Activated CD8-positive, alpha-beta T cell treated with anti-CD3 and anti-CD28 coated beads, Interleukin-2, amount 10 ng/mL, durations not matched to agents 7 days and 5 days (primary cell): ENCODE results near the gene TRIM14. TPM values are rescaled to one million over a fixed set of nuclear protein-coding genes. Genes with fewer than 3 reads are reported as not detected.
A peak's percentile ranks its signal among the peaks of the same experiment; 100 is the strongest.

Source experiments
- ATAC-seq: fragments of 150-1000 bp; cut with Tn5 transposase; one replicate; pipeline ENCODE4 v1.10.0; 2021; ENCODE audit warnings: moderate library complexity
- CTCF ChIA-PET: fragments of 350-600 bp; sonication (Branson Sonifier 250); formaldehyde crosslinking; loops from one replicate; lab custom pipeline; 2021; ENCODE audit warnings: antibody characterized with exemption; lab: Charles Lee
- POLR2A ChIA-PET: fragments of 350-600 bp; sonication (Branson Sonifier 250); formaldehyde crosslinking; loops from one replicate; lab custom pipeline; 2021; ENCODE audit warnings: antibody characterized with exemption; lab: Charles Lee
- DNase-seq: peaks from one replicate; pipeline ENCODE4 v3.0.0-alpha.2; 2020
- H3K27ac Mint-ChIP-seq: one replicate; pipeline ENCODE4 v1.8.0; 2021; ENCODE audit warnings: mild to moderate bottlenecking, mixed read lengths
- H3K27me3 Mint-ChIP-seq: one replicate; pipeline ENCODE4 v1.8.0; 2021; ENCODE audit warnings: low read depth, mixed read lengths
- H3K36me3 Mint-ChIP-seq: one replicate; pipeline ENCODE4 v1.8.0; 2021; ENCODE audit warnings: low read depth, mixed read lengths
- H3K4me1 Mint-ChIP-seq: one replicate; pipeline ENCODE4 v1.8.0; 2021; ENCODE audit warnings: low read depth, mixed read lengths
- H3K4me3 Mint-ChIP-seq: one replicate; pipeline ENCODE4 v1.8.0; 2021; ENCODE audit warnings: mild to moderate bottlenecking, mixed read lengths
- H3K9me3 Mint-ChIP-seq: one replicate; pipeline ENCODE4 v1.8.0; 2022; ENCODE audit warnings: mixed read lengths; ENCODE audit not compliant: insufficient read depth
- total RNA-seq, 2 experiments: library from RNA; stranded (reverse); gene quantifications; one replicate each; pipeline ENCODE4 v1.2.3, GENCODE V29; 2021

Gene TRIM14
- total RNA-seq = 10 to 100 TPM; 85.2 to 90.5 TPM

GRCh38 chr9:98118640-98119601 is at the start of gene TRIM14:
TSS of gene TRIM14 (minus strand) at chr9:98119222. CDS start at chr9:98119188, 34 bp downstream.
- peak; percentile 82 for ATAC-seq
- peaks cover 44% of the 10 kb centered on the region for H3K4me1 Mint-ChIP-seq
- POLR2A ChIA-PET = interaction anchor here (0.6 to 2.8 kb wide), 23 partner anchors 10 to 212 kb away, joined by 3 to 49 read pairs (median 3); partner anchors contain the start of genes NANS, TBC1D2 and TRMO
- H3K27ac Mint-ChIP-seq = peak within 1 kb of the TSS; percentile 92
- H3K9me3 Mint-ChIP-seq = no peaks in the 10 kb centered on the region
- peak; percentile 75 for DNase-seq
- H3K27me3 Mint-ChIP-seq = no peaks in the 10 kb centered on the region
- H3K36me3 Mint-ChIP-seq = peaks cover 37% of the 10 kb centered on the region
- peak within 1 kb of the TSS; percentile 83 for H3K4me3 Mint-ChIP-seq
- CTCF ChIA-PET = interaction anchor here (0.6 to 2.7 kb wide), 27 partner anchors 9 to 217 kb away, joined by 3 to 50 read pairs (median 5); partner anchors contain the start of genes CORO2A, NANS and TBC1D2

- ATAC-seq (no peak), DNase-seq (no peak)
- POLR2A ChIA-PET = no interaction called here
- Mint-ChIP-seq H3K4me3 (no peak overlapping the region), H3K9me3 (no peaks in the 10 kb centered on the region), H3K36me3 (no peaks in the 10 kb centered on the region), H3K27ac (no peak overlapping the region), H3K4me1 (peaks cover 42% of the 10 kb centered on the region), H3K27me3 (no peaks in the 10 kb centered on the region)
- CTCF ChIA-PET = interaction anchor here (0.9 to 1.1 kb wide), 2 partner anchors 23 to 26 kb away, joined by 3 read pairs; no protein-coding TSS in a partner anchor
Observed at GRCh38 chr9:98168153-98168780, 49.2 kb upstream of the TRIM14 start.

GRCh38 chr9:98164912-98165311 is 45.9 kb upstream of the TRIM14 start:
- CTCF ChIA-PET = no interaction called here
- no peak overlapping the region for H3K4me3 Mint-ChIP-seq
- no peak for ATAC-seq
- H3K27ac Mint-ChIP-seq = no peak overlapping the region
- H3K27me3 Mint-ChIP-seq = no peaks in the 10 kb centered on the region
- DNase-seq = no peak
- no peaks in the 10 kb centered on the region for H3K9me3 Mint-ChIP-seq
- POLR2A ChIA-PET = no interaction called here
- H3K4me1 Mint-ChIP-seq = peaks cover 37% of the 10 kb centered on the region
- no peaks in the 10 kb centered on the region for H3K36me3 Mint-ChIP-seq

- no peak overlapping the region for H3K27ac Mint-ChIP-seq
- no peak for DNase-seq
- ChIA-PET CTCF (no interaction called here), POLR2A (no interaction called here)
- H3K27me3 Mint-ChIP-seq = no peaks in the 10 kb centered on the region
- H3K9me3 Mint-ChIP-seq = no peaks in the 10 kb centered on the region
- no peaks in the 10 kb centered on the region for H3K36me3 Mint-ChIP-seq
- ATAC-seq = no peak
- H3K4me1 Mint-ChIP-seq = peaks cover 33% of the 10 kb centered on the region
- H3K4me3 Mint-ChIP-seq = no peak overlapping the region
Observed at GRCh38 chr9:98162613-98163012, 43.6 kb upstream of the TRIM14 start.

- no peak for ATAC-seq
- peaks cover 33% of the 10 kb centered on the region for H3K4me1 Mint-ChIP-seq
- no peak overlapping the region for H3K27ac Mint-ChIP-seq
- POLR2A ChIA-PET = no interaction called here
- no peak for DNase-seq
- H3K9me3 Mint-ChIP-seq = no peaks in the 10 kb centered on the region
- H3K4me3 Mint-ChIP-seq = no peak overlapping the region
- CTCF ChIA-PET = interaction anchor here (0.6 to 1.7 kb wide), 3 partner anchors 43 to 88 kb away, joined by 3 to 5 read pairs (median 3); partner anchors contain the start of gene TRIM14
- H3K27me3 Mint-ChIP-seq = no peaks in the 10 kb centered on the region
- no peaks in the 10 kb centered on the region for H3K36me3 Mint-ChIP-seq
Observed at GRCh38 chr9:98161851-98162250, 42.8 kb upstream of the TRIM14 start.

GRCh38 chr9:98159790-98160189 is 40.8 kb upstream of the TRIM14 start:
- no peak for DNase-seq
- no peak for ATAC-seq
- H3K9me3 Mint-ChIP-seq = no peaks in the 10 kb centered on the region
- POLR2A ChIA-PET = interaction anchor here (1.2 kb wide), 2 partner anchors 31 to 45 kb away, joined by 3 read pairs; no protein-coding TSS in a partner anchor
- no peaks in the 10 kb centered on the region for H3K27me3 Mint-ChIP-seq
- no peaks in the 10 kb centered on the region for H3K36me3 Mint-ChIP-seq
- peak overlapping the region; percentile 24 for H3K27ac Mint-ChIP-seq
- H3K4me3 Mint-ChIP-seq = no peak overlapping the region
- CTCF ChIA-PET = interaction anchor here (1.0 to 1.4 kb wide), 2 partner anchors 10 to 42 kb away, joined by 3 read pairs; no protein-coding TSS in a partner anchor
- H3K4me1 Mint-ChIP-seq = peaks cover 28% of the 10 kb centered on the region

- CTCF ChIA-PET = interaction anchor here (1.0 to 1.4 kb wide), 2 partner anchors 10 to 41 kb away, joined by 3 read pairs; no protein-coding TSS in a partner anchor
- Mint-ChIP-seq H3K4me1 (peaks cover 26% of the 10 kb centered on the region), H3K27me3 (no peaks in the 10 kb centered on the region), H3K9me3 (no peaks in the 10 kb centered on the region), H3K4me3 (no peak overlapping the region), H3K27ac (peak overlapping the region; percentile 24), H3K36me3 (no peaks in the 10 kb centered on the region)
- no peak for DNase-seq
- POLR2A ChIA-PET = interaction anchor here (1.2 kb wide), 2 partner anchors 31 to 45 kb away, joined by 3 read pairs; no protein-coding TSS in a partner anchor
- no peak for ATAC-seq
Observed at GRCh38 chr9:98159301-98159700, 40.3 kb upstream of the TRIM14 start.

- ChIA-PET POLR2A (no interaction called here), CTCF (no interaction called here)
- ATAC-seq (no peak), DNase-seq (no peak)
- H3K4me3 Mint-ChIP-seq = no peak overlapping the region
- no peaks in the 10 kb centered on the region for H3K27me3 Mint-ChIP-seq
- H3K9me3 Mint-ChIP-seq = no peaks in the 10 kb centered on the region
- peak overlapping the region; percentile 69 for H3K27ac Mint-ChIP-seq
- H3K36me3 Mint-ChIP-seq = no peaks in the 10 kb centered on the region
- peaks cover 16% of the 10 kb centered on the region for H3K4me1 Mint-ChIP-seq
Observed at GRCh38 chr9:98158071-98158831, 39.2 kb upstream of the TRIM14 start.

GRCh38 chr9:98157372-98157771 is 38.4 kb upstream of the TRIM14 start:
- H3K27ac Mint-ChIP-seq = no peak overlapping the region
- no peaks in the 10 kb centered on the region for H3K9me3 Mint-ChIP-seq
- no peaks in the 10 kb centered on the region for H3K27me3 Mint-ChIP-seq
- ChIA-PET CTCF (interaction anchor here (0.6 kb wide), 1 partner anchor 26 kb away, joined by 4 read pairs; no protein-coding TSS in a partner anchor), POLR2A (no interaction called here)
- no peak overlapping the region for H3K4me3 Mint-ChIP-seq
- no peak for DNase-seq
- no peak for ATAC-seq
- H3K4me1 Mint-ChIP-seq = peaks cover 15% of the 10 kb centered on the region
- H3K36me3 Mint-ChIP-seq = no peaks in the 10 kb centered on the region

GRCh38 chr9:98154678-98155077 is 35.7 kb upstream of the TRIM14 start:
- DNase-seq = no peak
- CTCF ChIA-PET = no interaction called here
- POLR2A ChIA-PET = no interaction called here

GRCh38 chr9:98152526-98152925 is 33.5 kb upstream of the TRIM14 start:
- CTCF ChIA-PET = no interaction called here
- no peak for ATAC-seq
- DNase-seq = no peak
- no peaks in the 10 kb centered on the region for H3K27me3 Mint-ChIP-seq
- no peaks in the 10 kb centered on the region for H3K4me1 Mint-ChIP-seq
- no peak overlapping the region for H3K4me3 Mint-ChIP-seq
- H3K36me3 Mint-ChIP-seq = no peaks in the 10 kb centered on the region
- POLR2A ChIA-PET = interaction anchor here (1.0 kb wide), 1 partner anchor 51 kb away, joined by 3 read pairs; no protein-coding TSS in a partner anchor
- H3K9me3 Mint-ChIP-seq = no peaks in the 10 kb centered on the region
- H3K27ac Mint-ChIP-seq = no peak overlapping the region

More at GRCh38 chr9:98154678-98155077, 35.7 kb upstream of the TRIM14 start:
- Mint-ChIP-seq H3K27me3 (no peaks in the 10 kb centered on the region), H3K4me1 (peaks cover 14% of the 10 kb centered on the region), H3K27ac (no peak overlapping the region), H3K9me3 (no peaks in the 10 kb centered on the region), H3K4me3 (no peak overlapping the region), H3K36me3 (no peaks in the 10 kb centered on the region)
- no peak for ATAC-seq
